GM13976 (cell line): ENCODE results near the gene NOTCH1.

Experiments used
- DNase-seq: peaks from one replicate; pipeline ENCODE4 v3.0.0; 2012; ENCODE audit warnings: low spot score
- in situ Hi-C: fragments of 300-500 bp; cut with MboI; formaldehyde crosslinking; loops from one replicate; pipeline ENCODE4 v1.12.0; 2022; ENCODE audit warnings: low sequenced_read_pairs, mixed read lengths, inconsistent platforms; ENCODE audit not compliant: unreplicated experiment
- TF ChIP-seq, protein P1 (sequence below): IDR thresholded peaks from 2 replicates; pipeline ENCODE4 v1.5.1; 2012; ENCODE audit warnings: borderline replicate concordance, mild to moderate bottlenecking; ENCODE audit not compliant: insufficient read depth; ENCODE audit errors: extremely low read depth, missing control alignments, control extremely low read depth

Gene NOTCH1

DNA sequence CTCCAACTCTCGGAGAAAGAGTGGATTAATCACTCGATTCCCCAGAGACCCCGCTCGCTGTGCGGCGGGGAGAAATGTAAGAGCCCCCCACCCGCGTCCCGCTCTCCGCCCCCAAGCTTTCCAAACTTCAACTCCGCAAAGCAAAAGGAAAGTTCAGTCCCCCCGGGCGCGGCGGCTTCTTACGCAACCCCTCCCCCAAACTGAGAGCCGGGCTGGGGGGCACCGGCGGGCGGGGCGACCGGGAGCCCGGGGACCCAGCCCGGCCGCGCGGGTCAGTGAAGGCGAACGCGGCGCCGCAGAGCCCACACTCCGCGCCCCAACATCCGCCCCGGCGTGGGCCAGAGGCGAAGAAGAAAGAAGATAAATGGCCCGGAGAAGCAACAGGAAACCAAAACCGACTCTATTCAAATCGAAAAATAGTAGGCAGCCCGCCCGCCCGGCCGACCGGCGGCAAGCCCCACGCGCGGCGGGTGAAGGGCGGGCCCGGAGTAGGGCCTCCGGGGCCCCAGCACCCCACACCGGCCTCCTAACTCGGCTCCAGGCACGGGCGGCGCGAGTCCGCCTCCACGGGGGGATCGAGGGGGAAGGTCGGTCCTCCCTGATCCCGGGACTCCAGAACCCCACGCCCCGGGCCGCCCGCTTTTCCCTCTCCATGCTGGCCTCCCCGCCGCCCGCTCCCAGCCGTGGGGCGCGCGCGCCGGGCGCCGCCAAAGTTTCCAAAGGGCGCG, 720 bp downstream of the NOTCH1 start:
- peak; percentile 79 for DNase-seq
- in situ Hi-C loops = no loop called here
- TF ChIP-seq, protein P1, sequence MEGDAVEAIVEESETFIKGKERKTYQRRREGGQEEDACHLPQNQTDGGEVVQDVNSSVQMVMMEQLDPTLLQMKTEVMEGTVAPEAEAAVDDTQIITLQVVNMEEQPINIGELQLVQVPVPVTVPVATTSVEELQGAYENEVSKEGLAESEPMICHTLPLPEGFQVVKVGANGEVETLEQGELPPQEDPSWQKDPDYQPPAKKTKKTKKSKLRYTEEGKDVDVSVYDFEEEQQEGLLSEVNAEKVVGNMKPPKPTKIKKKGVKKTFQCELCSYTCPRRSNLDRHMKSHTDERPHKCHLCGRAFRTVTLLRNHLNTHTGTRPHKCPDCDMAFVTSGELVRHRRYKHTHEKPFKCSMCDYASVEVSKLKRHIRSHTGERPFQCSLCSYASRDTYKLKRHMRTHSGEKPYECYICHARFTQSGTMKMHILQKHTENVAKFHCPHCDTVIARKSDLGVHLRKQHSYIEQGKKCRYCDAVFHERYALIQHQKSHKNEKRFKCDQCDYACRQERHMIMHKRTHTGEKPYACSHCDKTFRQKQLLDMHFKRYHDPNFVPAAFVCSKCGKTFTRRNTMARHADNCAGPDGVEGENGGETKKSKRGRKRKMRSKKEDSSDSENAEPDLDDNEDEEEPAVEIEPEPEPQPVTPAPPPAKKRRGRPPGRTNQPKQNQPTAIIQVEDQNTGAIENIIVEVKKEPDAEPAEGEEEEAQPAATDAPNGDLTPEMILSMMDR = no peak

GRCh38 chr9:136544548-136544963, 1.3 kb downstream of the NOTCH1 start:
- TF ChIP-seq, protein P1 = no peak
- in situ Hi-C loops = no loop called here
- DNase-seq = peak; percentile 84

- DNase-seq = no peak
- TF ChIP-seq, protein P1 = no peak
- in situ Hi-C loops = no loop called here
Observed at GRCh38 chr9:136543830-136544547, 1.9 kb downstream of the NOTCH1 start.

DNA sequence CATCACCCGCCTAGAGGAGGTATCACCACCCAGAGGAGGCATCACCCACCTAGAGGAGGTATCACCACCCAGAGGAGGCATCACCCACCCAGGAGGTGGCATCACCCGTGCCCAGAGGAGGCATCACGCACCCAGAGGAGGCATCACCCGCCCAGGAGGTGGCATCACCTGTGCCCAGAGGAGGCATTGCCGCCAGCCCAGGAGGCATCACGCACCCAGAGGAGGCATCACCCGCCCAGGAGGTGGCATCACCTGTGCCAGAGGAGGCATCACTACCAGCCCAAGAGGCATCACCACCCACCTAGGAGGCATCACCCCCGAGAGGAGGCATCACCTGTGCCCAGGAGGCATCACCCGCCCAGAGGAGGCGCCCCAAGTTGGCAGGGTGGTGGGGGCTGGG, 2.6 kb downstream of the NOTCH1 start:
- DNase-seq = no peak
- in situ Hi-C loops = no loop called here
- TF ChIP-seq, protein P1 = no peak

DNA sequence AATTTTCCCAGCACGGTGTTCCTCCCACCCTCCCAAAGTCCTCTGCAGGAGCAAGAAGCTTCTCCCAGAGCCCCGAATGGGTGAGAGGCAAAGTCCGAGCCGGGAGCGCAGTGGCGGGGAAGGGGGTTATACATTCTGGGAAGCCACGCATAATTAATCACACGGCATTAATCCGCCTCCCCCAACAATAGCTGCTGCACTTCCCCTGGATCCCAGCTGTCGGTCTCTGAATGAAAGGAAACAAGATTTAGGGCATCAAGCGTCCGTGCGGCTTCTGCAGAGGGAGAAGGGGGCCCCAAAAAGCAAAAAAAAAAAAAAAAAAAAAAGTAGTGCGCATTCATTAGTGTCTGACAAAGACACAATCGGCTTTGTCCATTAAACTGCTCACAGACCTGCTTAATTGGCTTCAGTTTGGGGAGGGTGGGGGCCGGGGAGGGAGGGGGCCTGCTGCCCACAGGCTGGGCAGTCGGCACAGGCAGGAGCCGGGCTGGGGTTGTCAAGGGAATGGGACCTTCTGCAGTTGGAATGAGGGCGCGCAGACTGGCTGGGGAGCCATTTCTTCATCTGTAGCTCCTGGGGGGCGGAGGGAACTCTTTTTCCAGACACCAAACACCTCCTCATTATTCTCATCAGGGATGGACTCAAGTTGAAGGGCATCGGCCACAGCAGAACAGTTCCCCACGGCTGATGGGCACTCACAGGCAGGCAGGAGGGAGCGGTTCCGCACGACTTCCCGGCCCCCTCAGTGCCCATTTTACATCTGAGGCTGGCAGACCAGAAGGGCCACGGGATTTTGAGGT, 3.4 kb downstream of the NOTCH1 start:
- TF ChIP-seq, protein P1 = no peak
- DNase-seq = no peak

DNA sequence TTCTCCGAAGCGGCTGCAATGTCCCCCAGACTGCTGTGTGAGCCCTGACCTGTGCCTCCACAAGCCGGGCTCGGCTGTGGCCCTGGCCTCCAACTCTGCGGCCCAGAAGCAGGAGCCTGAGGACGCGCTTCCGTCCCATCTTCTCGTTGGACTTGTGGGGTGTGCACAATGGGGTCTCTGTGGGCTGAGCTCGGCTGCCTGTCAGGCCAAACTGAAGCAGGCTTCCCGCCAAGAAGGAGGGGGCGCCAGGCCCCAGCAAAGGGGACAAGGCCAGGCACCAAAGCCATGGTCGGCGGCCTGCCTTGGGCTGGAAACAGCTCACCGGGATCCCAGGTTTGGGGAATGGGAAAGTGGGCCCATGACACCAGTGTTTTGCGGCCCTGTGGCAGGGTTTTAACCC, 4.1 kb downstream of the NOTCH1 start:
- in situ Hi-C loops = no loop called here
- DNase-seq = no peak
- TF ChIP-seq, protein P1 = no peak

More for the DNA sequence above, 3.4 kb downstream of the NOTCH1 start:
- in situ Hi-C loops = no loop called here
